Prostate gland (tissue), 2 donors: Measurements from ENCODE around the gene MST1R. TPM values are rescaled to one million over a fixed set of nuclear protein-coding genes. Genes with fewer than 3 reads are reported as not detected.

ENCODE experiments used
- DNase-seq: peaks from one replicate; pipeline ENCODE4 v3.0.0-alpha.2; 2019; ENCODE audit warnings: low spot score
- H3K27ac ChIP-seq, 2 donors: fragments of 200-600 bp; sonication (generic); 2 replicates each; pipeline ENCODE4 v1.5.1; 2017 to 2019
- H3K27me3 ChIP-seq: fragments of 200-600 bp; sonication (generic); replicated peaks from 2 replicates; pipeline ENCODE4 v1.5.1; 2019; ENCODE audit not compliant: insufficient read depth
- H3K36me3 ChIP-seq, 2 donors: fragments of 200-600 bp; sonication (generic); 1 replicate in 1 of 2; 2 replicates in 1 of 2; pipeline versions ENCODE4 v1.5.1 to v1.8.1; 2017 to 2019
- H3K4me1 ChIP-seq: fragments of 200-600 bp; sonication (generic); replicated peaks from 2 replicates; pipeline ENCODE4 v1.5.1; 2019
- H3K4me3 ChIP-seq, 2 donors: fragments of 200-600 bp; sonication (generic); 2 replicates each; pipeline ENCODE4 v1.5.1; 2017 to 2019
- H3K9me3 ChIP-seq: fragments of 200-600 bp; sonication (generic); 2 replicates; pipeline ENCODE4 v1.5.1; 2017
- CTCF ChIP-seq, 4 experiments: fragments of 200-600 bp in 2 of 4; fragments of 450-650 bp in 2 of 4; sonication (generic) in 2 of 4; IDR thresholded peaks; 1 replicate in 3 of 4; 2 replicates in 1 of 4; pipeline ENCODE4 v1.5.1; 2016 to 2019; ENCODE audit warnings: antibody characterized with exemption in 4 of 4, mild to moderate bottlenecking in 2 of 4, moderate library complexity in 2 of 4
- POLR2A ChIP-seq: fragments of 450-650 bp; IDR thresholded peaks from one replicate; pipeline ENCODE4 v1.6.1; 2016; ENCODE audit warnings: antibody characterized with exemption, mild to moderate bottlenecking
- POLR2AphosphoS5 ChIP-seq: sonication (generic); formaldehyde crosslinking; IDR thresholded peaks from one replicate; pipeline ENCODE4 v1.6.1; 2017; ENCODE audit warnings: antibody characterized with exemption
- WGBS: methylation state at CpG from one replicate; pipeline ENCODE4 v1.1.5; 2018; 5-methylcytosine and 5-hydroxymethylcytosine counted together
- intact Hi-C: fragments of 100-400 bp; cut with DNase I; formaldehyde crosslinking; loops from one replicate; pipeline ENCODE4 v1.14.2; 2022
- total RNA-seq, 2 donors: library from RNA; depleted of rRNA; stranded (reverse); fragments of >200 nt; gene quantifications; one replicate each; pipeline ENCODE4 v1.1.0, GENCODE V29; 2016

MST1R gene
- total RNA-seq, 2 donors from 2014 or later, result 1.5 to 5.5 TPM

- Histone ChIP-seq H3K9me3 (no peaks in the 10 kb centered on the region), H3K36me3 (no peaks in the 10 kb centered on the region), H3K4me3 (no peak overlapping the region), H3K27me3 (no peaks in the 10 kb centered on the region), H3K4me1 (no peaks in the 10 kb centered on the region), H3K27ac (no peak overlapping the region)
- DNase-seq, result no peak
- WGBS, result 79% methylated on average over 4 of the region's 5 CpGs
- TF ChIP-seq CTCF (IDR thresholded peaks at IDR 0.05) (no peak), POLR2AphosphoS5 (no peak), POLR2A (no peak)
- intact Hi-C loops, result no loop called here
Measured at GRCh38 chr3:49876567-49876966, 27.1 kb downstream of the MST1R start.

- Histone ChIP-seq H3K9me3 (no peaks in the 10 kb centered on the region), H3K4me1 (no peaks in the 10 kb centered on the region), H3K4me3 (no peak overlapping the region), H3K36me3 (no peaks in the 10 kb centered on the region), H3K27ac (no peak overlapping the region), H3K27me3 (peaks cover 4% of the 10 kb centered on the region)
- no peak for TF ChIP-seq POLR2A
- TF ChIP-seq CTCF (IDR thresholded peaks at IDR 0.05), result no peak
- no peak for TF ChIP-seq POLR2AphosphoS5
- no peak for DNase-seq
- 91% methylated on average over 8 of the region's 8 CpGs for WGBS
- intact Hi-C loops, result no loop called here
Measured at GRCh38 chr3:49873623-49874022, 30.1 kb downstream of the MST1R start.

- Histone ChIP-seq H3K4me3 (no peak overlapping the region), H3K36me3 (no peaks in the 10 kb centered on the region)
Measured at GRCh38 chr3:49872801-49873281, 30.8 kb downstream of the MST1R start.

GRCh38 chr3:49871531-49872153 is 32.0 kb downstream of the MST1R start:
- H3K9me3 ChIP-seq, result no peaks in the 10 kb centered on the region
- no peak overlapping the region for H3K4me3 ChIP-seq
- WGBS, result 60% methylated on average over 9 of the region's 10 CpGs
- H3K27me3 ChIP-seq, result peaks cover 4% of the 10 kb centered on the region
- no peak overlapping the region for H3K27ac ChIP-seq
- no peaks in the 10 kb centered on the region for H3K4me1 ChIP-seq
- TF ChIP-seq POLR2AphosphoS5, result no peak
- no peak for TF ChIP-seq CTCF (IDR thresholded peaks at IDR 0.05)
- TF ChIP-seq POLR2A, result no peak
- no peak for DNase-seq
- no peaks in the 10 kb centered on the region for H3K36me3 ChIP-seq
- intact Hi-C loops, result no loop called here

More at GRCh38 chr3:49872801-49873281, 30.8 kb downstream of the MST1R start:
- Histone ChIP-seq H3K27ac (no peak overlapping the region), H3K27me3 (peaks cover 4% of the 10 kb centered on the region), H3K4me1 (no peaks in the 10 kb centered on the region), H3K9me3 (no peaks in the 10 kb centered on the region)
- 47% methylated on average over 4 of the region's 4 CpGs for whole genome bisulfite sequencing
- TF ChIP-seq CTCF (IDR thresholded peaks at IDR 0.05) (no peak), POLR2AphosphoS5 (no peak), POLR2A (no peak)
- no peak for DNase-seq
- intact Hi-C loops, result no loop called here

GRCh38 chr3:49869525-49870126 is 34.0 kb downstream of the MST1R start, which contains the start of gene CAMKV:
Gene CAMKV (minus strand): TSS chr3:49869906. CDS start chr3:49862388, 7,518 bp downstream.
- peak within 1 kb of the TSS; percentile 12 to 35 for H3K4me3 ChIP-seq
- TF ChIP-seq POLR2AphosphoS5 (no peak), POLR2A (no peak), CTCF (IDR thresholded peaks at IDR 0.05) (no peak)
- H3K36me3 ChIP-seq, result no peaks in the 10 kb centered on the region
- H3K9me3 ChIP-seq, result no peaks in the 10 kb centered on the region
- H3K27me3 ChIP-seq, result peaks cover 4% of the 10 kb centered on the region
- H3K27ac ChIP-seq, result no peak within 1 kb of the TSS
- no peak for DNase-seq
- H3K4me1 ChIP-seq, result no peaks in the 10 kb centered on the region
- 2% methylated on average over 24 of the region's 59 CpGs for WGBS
- intact Hi-C loops, result no loop called here
